ENCODE data around the gene EFCAB12.

Gene EFCAB12

GRCh38 chr3:129433565-129433964, 5.1 kb upstream of the EFCAB12 start:
- peak overlapping the region; percentile 59 for H3K27ac Mint-ChIP-seq
- H3K9me3 Mint-ChIP-seq, result no peaks in the 10 kb centered on the region
- peaks cover 60% of the 10 kb centered on the region for H3K4me1 Mint-ChIP-seq
- H3K27me3 Mint-ChIP-seq, result no peaks in the 10 kb centered on the region
- no peak overlapping the region for H3K4me3 Mint-ChIP-seq
- H3K36me3 Mint-ChIP-seq, result peaks cover 12% of the 10 kb centered on the region

- Mint-ChIP-seq H3K9me3 (no peaks in the 10 kb centered on the region), H3K27ac (no peak overlapping the region), H3K4me3 (no peak overlapping the region), H3K4me1 (peaks cover 60% of the 10 kb centered on the region), H3K36me3 (peaks cover 12% of the 10 kb centered on the region), H3K27me3 (peaks cover under 1% of the 10 kb centered on the region)
Observed at GRCh38 chr3:129432671-129433070, 4.2 kb upstream of the EFCAB12 start.

- Mint-ChIP-seq H3K4me1 (peaks cover 60% of the 10 kb centered on the region), H3K27me3 (peaks cover 1% of the 10 kb centered on the region), H3K4me3 (no peak overlapping the region), H3K36me3 (peaks cover 11% of the 10 kb centered on the region), H3K27ac (no peak overlapping the region), H3K9me3 (no peaks in the 10 kb centered on the region)
Observed at GRCh38 chr3:129432036-129432435, 3.6 kb upstream of the EFCAB12 start.

- Mint-ChIP-seq H3K27me3 (peaks cover 1% of the 10 kb centered on the region), H3K27ac (peak overlapping the region; percentile 30), H3K4me1 (peaks cover 36% of the 10 kb centered on the region), H3K4me3 (no peak overlapping the region), H3K9me3 (no peaks in the 10 kb centered on the region), H3K36me3 (peaks cover 1% of the 10 kb centered on the region)
Observed at GRCh38 chr3:129429602-129430001, 1.2 kb upstream of the EFCAB12 start.

GRCh38 chr3:129429080-129429451, 630 bp upstream of the EFCAB12 start:
- Mint-ChIP-seq H3K27me3 (peaks cover 1% of the 10 kb centered on the region), H3K4me1 (peaks cover 35% of the 10 kb centered on the region), H3K4me3 (peak overlapping the region; percentile 73), H3K27ac (peak overlapping the region; percentile 88), H3K36me3 (peaks cover 1% of the 10 kb centered on the region), H3K9me3 (no peaks in the 10 kb centered on the region)

GRCh38 chr3:129428007-129428375, 445 bp downstream of the EFCAB12 start:
- no peak overlapping the region for H3K27ac Mint-ChIP-seq
- H3K27me3 Mint-ChIP-seq, result peaks cover 1% of the 10 kb centered on the region
- H3K9me3 Mint-ChIP-seq, result no peaks in the 10 kb centered on the region
- H3K4me3 Mint-ChIP-seq, result peak overlapping the region; percentile 73
- peaks cover 35% of the 10 kb centered on the region for H3K4me1 Mint-ChIP-seq
- H3K36me3 Mint-ChIP-seq, result peaks cover 1% of the 10 kb centered on the region

GRCh38 chr3:129425619-129426018, 2.8 kb downstream of the EFCAB12 start:
- Mint-ChIP-seq H3K36me3 (peaks cover 2% of the 10 kb centered on the region), H3K4me3 (no peak overlapping the region), H3K4me1 (peaks cover 35% of the 10 kb centered on the region), H3K27ac (no peak overlapping the region), H3K27me3 (peaks cover 1% of the 10 kb centered on the region), H3K9me3 (no peaks in the 10 kb centered on the region)

GRCh38 chr3:129425213-129425612, 3.2 kb downstream of the EFCAB12 start:
- H3K27ac Mint-ChIP-seq, result no peak overlapping the region
- no peak overlapping the region for H3K4me3 Mint-ChIP-seq
- peaks cover 35% of the 10 kb centered on the region for H3K4me1 Mint-ChIP-seq
- peaks cover 2% of the 10 kb centered on the region for H3K36me3 Mint-ChIP-seq
- no peaks in the 10 kb centered on the region for H3K9me3 Mint-ChIP-seq
- H3K27me3 Mint-ChIP-seq, result peaks cover 1% of the 10 kb centered on the region

- Mint-ChIP-seq H3K4me1 (peaks cover 28% of the 10 kb centered on the region), H3K36me3 (peaks cover 2% of the 10 kb centered on the region), H3K4me3 (no peak overlapping the region), H3K9me3 (no peaks in the 10 kb centered on the region), H3K27me3 (peaks cover 1% of the 10 kb centered on the region), H3K27ac (peak overlapping the region; percentile 23)
Observed at GRCh38 chr3:129424185-129424841, 4.1 kb downstream of the EFCAB12 start.

- Mint-ChIP-seq H3K27me3 (peaks cover 1% of the 10 kb centered on the region), H3K4me3 (no peak overlapping the region), H3K36me3 (peaks cover 2% of the 10 kb centered on the region), H3K4me1 (peaks cover 14% of the 10 kb centered on the region), H3K27ac (no peak overlapping the region), H3K9me3 (no peaks in the 10 kb centered on the region)
Observed at GRCh38 chr3:129422897-129423296, 5.5 kb downstream of the EFCAB12 start.

- no peak overlapping the region for H3K4me3 Mint-ChIP-seq
- H3K27ac Mint-ChIP-seq, result no peak overlapping the region
- peaks cover 7% of the 10 kb centered on the region for H3K4me1 Mint-ChIP-seq
- peaks cover 2% of the 10 kb centered on the region for H3K36me3 Mint-ChIP-seq
- no peaks in the 10 kb centered on the region for H3K9me3 Mint-ChIP-seq
- no peaks in the 10 kb centered on the region for H3K27me3 Mint-ChIP-seq
Observed at GRCh38 chr3:129421988-129422745, 6.3 kb downstream of the EFCAB12 start.

GRCh38 chr3:129421236-129421883, 7.1 kb downstream of the EFCAB12 start:
- Mint-ChIP-seq H3K4me1 (peaks cover 7% of the 10 kb centered on the region), H3K9me3 (no peaks in the 10 kb centered on the region), H3K36me3 (peaks cover 2% of the 10 kb centered on the region), H3K27ac (no peak overlapping the region), H3K4me3 (no peak overlapping the region), H3K27me3 (no peaks in the 10 kb centered on the region)

- Mint-ChIP-seq H3K4me1 (peaks cover 6% of the 10 kb centered on the region), H3K36me3 (peaks cover 2% of the 10 kb centered on the region), H3K27me3 (no peaks in the 10 kb centered on the region), H3K27ac (no peak overlapping the region), H3K9me3 (no peaks in the 10 kb centered on the region), H3K4me3 (no peak overlapping the region)
Observed at GRCh38 chr3:129419476-129419875, 9.0 kb downstream of the EFCAB12 start.

- H3K9me3 Mint-ChIP-seq, result no peaks in the 10 kb centered on the region
- H3K36me3 Mint-ChIP-seq, result peaks cover 2% of the 10 kb centered on the region
- H3K27me3 Mint-ChIP-seq, result no peaks in the 10 kb centered on the region
- H3K27ac Mint-ChIP-seq, result no peak overlapping the region
- no peak overlapping the region for H3K4me3 Mint-ChIP-seq
- no peaks in the 10 kb centered on the region for H3K4me1 Mint-ChIP-seq
Observed at GRCh38 chr3:129418041-129418973, 10.1 kb downstream of the EFCAB12 start.

GRCh38 chr3:129417326-129417725, 11.1 kb downstream of the EFCAB12 start:
- peaks cover 2% of the 10 kb centered on the region for H3K36me3 Mint-ChIP-seq
- no peaks in the 10 kb centered on the region for H3K9me3 Mint-ChIP-seq
- no peak overlapping the region for H3K4me3 Mint-ChIP-seq

More at GRCh38 chr3:129417326-129417725, 11.1 kb downstream of the EFCAB12 start:
- Mint-ChIP-seq H3K27ac (no peak overlapping the region), H3K27me3 (no peaks in the 10 kb centered on the region), H3K4me1 (no peaks in the 10 kb centered on the region)
